Psoas muscle (tissue), 8 donors: Measurements from ENCODE around the gene SLC7A10. TPM values are rescaled to one million over a fixed set of nuclear protein-coding genes. Genes with fewer than 3 reads are reported as not detected.

ENCODE experiments used
- ATAC-seq, 4 donors: fragments of 200-7000 bp; cut with Tn5 transposase; one replicate each; pipeline ENCODE4 v1.9.1; 2020; ENCODE audit warnings: moderate library complexity in 3 of 4, mild to moderate bottlenecking in 2 of 4
- DNase-seq, 2 donors: peaks; one replicate each; pipeline ENCODE4 v3.0.0-alpha.2; 2020
- H3K27ac ChIP-seq: fragments of 200-600 bp; one replicate; pipeline ENCODE4 v1.8.0; 2022
- H3K27me3 ChIP-seq, 3 donors: fragments of 200-600 bp in 1 of 3; one replicate each; pipeline versions ENCODE4 v1.6.1 to v1.8.0; 2013 to 2022; ENCODE audit warnings: low read length in 2 of 3, mild to moderate bottlenecking in 2 of 3, moderate library complexity in 1 of 3; ENCODE audit not compliant: insufficient read depth in 3 of 3
- H3K36me3 ChIP-seq, 2 donors: fragments of 200-600 bp in 1 of 2; one replicate each; pipeline versions ENCODE4 v1.6.1 to v1.8.0; 2013 to 2022; ENCODE audit warnings: low read depth in 1 of 2, mild to moderate bottlenecking in 1 of 2, moderate library complexity in 1 of 2; ENCODE audit not compliant: insufficient read depth in 1 of 2
- H3K4me1 ChIP-seq: fragments of 200-600 bp; one replicate; pipeline ENCODE4 v1.8.0; 2022
- H3K4me3 ChIP-seq: fragments of 200-600 bp; one replicate; pipeline ENCODE4 v1.8.0; 2022; ENCODE audit warnings: mild to moderate bottlenecking
- H3K9me3 ChIP-seq: fragments of 200-600 bp; one replicate; pipeline ENCODE4 v1.8.0; 2022
- WGBS, 3 donors: extraction: QIAGEN DNeasy Blood & Tissue Kit; methylation state at CpG; one replicate each; pipeline versions ENCODE4 v1.1.6 to v1.1.7; 2013; 5-methylcytosine and 5-hydroxymethylcytosine counted together
- intact Hi-C, 2 donors: fragments of 100-400 bp; cut with DNase I; formaldehyde crosslinking; loops; one replicate each; pipeline versions ENCODE4 v1.11.0 to v1.14.2; 2022
- polyA plus RNA-seq, 3 donors: library from polyadenylated mRNA; stranded (reverse); fragments of 200-250 nt; gene quantifications; one replicate each; pipeline ENCODE4 v1.2.3, GENCODE V29; 2013
- total RNA-seq, 4 donors: library from RNA; stranded (reverse); fragmentation: NEBNext Ultra II Directional in 2 of 4; extraction: Animal tissue kit (Norgen Biotek cat#: 25700) in 2 of 4; gene quantifications; one replicate each; pipeline versions ENCODE4 v1.2.1 to v1.2.4, GENCODE V29; 2021 to 2023
- TF ChIP-seq, protein P1 (sequence below): fragments of 200-600 bp; IDR thresholded peaks from one replicate; pipeline ENCODE4 v1.8.0; 2022; ENCODE audit warnings: antibody characterized with exemption
- donor health status: healthy with polysubstance abuse.
- donor health status: DM: no; HTN: no; CAD: no; lungs with moderate emphysema.
- donor health status: Bipolar disorder and iron deficiency.
- donor health status: healthy.
- donor health status: DM: yes; HTN: yes; CAD: no.
- donor health status: DM: no; HTN: no; CAD: no.
- donor health status: DM: no; HTN: no; CAD: no.
- donor health status: DM: yes; HTN: yes; CAD: no.

Gene SLC7A10
- total and polyA plus RNA-seq, 7 donors = 0.03 to 0.43 (median 0.14) TPM; not detected in 3

DNA sequence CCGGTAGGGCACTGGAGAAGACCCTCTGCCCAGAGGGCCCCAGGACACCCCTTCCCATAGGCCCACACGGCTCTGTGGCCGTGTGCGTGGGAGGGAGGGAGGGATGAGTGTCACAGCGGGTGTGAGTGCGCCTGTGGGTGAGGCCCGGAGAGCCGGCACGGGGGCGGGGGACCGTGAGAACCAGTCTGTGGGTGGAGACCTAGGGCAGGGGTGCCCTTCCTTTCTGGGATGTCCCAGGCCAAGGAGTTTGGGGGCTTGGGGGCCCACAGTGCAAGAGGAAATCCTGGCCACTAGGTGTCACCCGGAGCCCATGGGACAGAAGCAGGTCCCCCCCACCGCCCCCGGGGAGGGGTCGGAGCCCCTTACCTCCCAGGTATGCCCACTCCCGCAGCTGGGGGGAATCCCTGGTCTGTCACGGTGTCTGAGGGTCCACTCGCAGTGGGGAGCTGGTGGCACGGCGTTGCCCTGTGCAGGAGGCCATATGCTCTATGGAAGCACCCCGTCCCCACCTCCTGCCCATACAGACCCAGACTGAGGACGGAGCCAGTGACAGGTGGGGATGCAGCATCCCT is 16.0 kb upstream of the SLC7A10 start:
- intact Hi-C loops = loop anchor here in 1 of 2 donors (1.0 kb wide), 1 partner anchor 165 kb away; no protein-coding TSS in a partner anchor
- no peaks in the 10 kb centered on the region for H3K36me3 ChIP-seq
- H3K4me3 ChIP-seq = no peak overlapping the region
- H3K4me1 ChIP-seq = no peaks in the 10 kb centered on the region
- no peak overlapping the region for H3K27ac ChIP-seq
- H3K9me3 ChIP-seq = no peaks in the 10 kb centered on the region
- TF ChIP-seq, protein P1, sequence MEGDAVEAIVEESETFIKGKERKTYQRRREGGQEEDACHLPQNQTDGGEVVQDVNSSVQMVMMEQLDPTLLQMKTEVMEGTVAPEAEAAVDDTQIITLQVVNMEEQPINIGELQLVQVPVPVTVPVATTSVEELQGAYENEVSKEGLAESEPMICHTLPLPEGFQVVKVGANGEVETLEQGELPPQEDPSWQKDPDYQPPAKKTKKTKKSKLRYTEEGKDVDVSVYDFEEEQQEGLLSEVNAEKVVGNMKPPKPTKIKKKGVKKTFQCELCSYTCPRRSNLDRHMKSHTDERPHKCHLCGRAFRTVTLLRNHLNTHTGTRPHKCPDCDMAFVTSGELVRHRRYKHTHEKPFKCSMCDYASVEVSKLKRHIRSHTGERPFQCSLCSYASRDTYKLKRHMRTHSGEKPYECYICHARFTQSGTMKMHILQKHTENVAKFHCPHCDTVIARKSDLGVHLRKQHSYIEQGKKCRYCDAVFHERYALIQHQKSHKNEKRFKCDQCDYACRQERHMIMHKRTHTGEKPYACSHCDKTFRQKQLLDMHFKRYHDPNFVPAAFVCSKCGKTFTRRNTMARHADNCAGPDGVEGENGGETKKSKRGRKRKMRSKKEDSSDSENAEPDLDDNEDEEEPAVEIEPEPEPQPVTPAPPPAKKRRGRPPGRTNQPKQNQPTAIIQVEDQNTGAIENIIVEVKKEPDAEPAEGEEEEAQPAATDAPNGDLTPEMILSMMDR = peak; percentile 81
- no peaks in the 10 kb centered on the region for H3K27me3 ChIP-seq
- WGBS, 3 donors = 13 to 20% (median 18%) methylated on average over 17 to 22 of the region's 22 CpGs
- DNase-seq = peak in 1 of 2 donors; percentile 60
- ATAC-seq = peak; percentile 49 to 89 (median 62)

- intact Hi-C loops = loop anchor here in 1 of 2 donors (1.0 kb wide), 1 partner anchor 165 kb away; no protein-coding TSS in a partner anchor
- no peaks in the 10 kb centered on the region for H3K4me1 ChIP-seq
- no peaks in the 10 kb centered on the region for H3K27me3 ChIP-seq
- H3K9me3 ChIP-seq = no peaks in the 10 kb centered on the region
- no peak overlapping the region for H3K27ac ChIP-seq
- H3K36me3 ChIP-seq = no peaks in the 10 kb centered on the region
- peak in 2 of 4 donors; percentile 14 to 32 for ATAC-seq
- 64 to 72% (median 67%) methylated on average over 11 of the region's 11 CpGs for WGBS, 3 donors
- peak in 1 of 2 donors; percentile 48 for DNase-seq
- TF ChIP-seq, protein P1 = no peak
- no peak overlapping the region for H3K4me3 ChIP-seq
Measured at GRCh38 chr19:33241091-33241529, 15.5 kb upstream of the SLC7A10 start.

- WGBS, 3 donors = 75 to 82% (median 76%) methylated on average over 8 of the region's 8 CpGs
- Histone ChIP-seq H3K4me3 (no peak overlapping the region), H3K4me1 (no peaks in the 10 kb centered on the region), H3K36me3 (no peaks in the 10 kb centered on the region), H3K27ac (no peak overlapping the region), H3K27me3 (no peaks in the 10 kb centered on the region), H3K9me3 (no peaks in the 10 kb centered on the region)
- intact Hi-C loops = no loop called here
- ATAC-seq (no peak), DNase-seq (peak in 1 of 2 donors; percentile 43)
- TF ChIP-seq, protein P1 = no peak
Measured at GRCh38 chr19:33240181-33240771, 14.6 kb upstream of the SLC7A10 start.

DNA sequence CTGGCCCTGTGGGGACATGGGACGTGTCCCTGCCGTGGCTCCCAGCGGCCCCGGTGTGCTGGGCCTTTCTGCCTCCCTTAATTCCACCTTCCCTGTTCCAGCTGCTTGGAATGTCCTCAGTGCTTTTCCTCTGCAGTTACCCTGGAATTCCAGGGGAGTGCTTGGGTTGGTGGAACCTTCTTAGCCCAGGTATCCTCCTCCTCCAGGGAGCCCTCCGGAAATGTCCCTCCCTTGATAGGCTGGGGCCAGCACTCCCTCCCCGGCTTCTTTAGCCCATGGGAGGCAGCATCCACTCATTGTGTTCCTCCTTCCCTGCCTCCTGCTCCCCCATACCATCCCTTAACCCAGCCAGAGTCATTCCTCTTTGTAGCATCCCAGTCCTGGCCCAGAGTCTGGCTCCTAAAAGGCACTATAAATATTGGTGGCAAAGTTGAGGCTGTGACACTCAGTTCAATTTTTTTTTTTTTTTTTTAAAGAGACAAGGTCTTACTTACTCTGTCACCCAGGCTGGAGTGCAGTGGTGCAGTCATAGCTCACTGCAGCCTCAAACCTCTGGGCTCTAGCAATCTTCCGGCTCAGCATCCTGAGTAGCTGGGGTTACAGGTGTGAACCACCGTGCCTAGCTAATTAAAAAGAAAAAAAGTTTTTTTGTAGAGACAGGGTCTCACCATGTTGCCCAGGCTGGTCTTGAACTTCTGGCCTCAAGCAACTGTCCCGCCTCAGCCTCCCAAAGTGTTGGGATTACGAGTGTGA is 13.7 kb upstream of the SLC7A10 start:
- Histone ChIP-seq H3K27ac (no peak overlapping the region), H3K27me3 (no peaks in the 10 kb centered on the region), H3K9me3 (no peaks in the 10 kb centered on the region), H3K36me3 (no peaks in the 10 kb centered on the region), H3K4me3 (no peak overlapping the region), H3K4me1 (no peaks in the 10 kb centered on the region)
- DNase-seq (no peak), ATAC-seq (no peak)
- WGBS, 3 donors = 71 to 74% (median 73%) methylated on average over 10 of the region's 10 CpGs
- TF ChIP-seq, protein P1 = no peak
- intact Hi-C loops = loop anchor here (5.0 to 10.0 kb wide), 3 partner anchors 63 to 535 kb away; partner anchors contain the start of gene CEBPA (in 1 of the 2)
